Skin epidermis (tissue), 12 donors: Measurements from ENCODE around the gene ARPC1A.

Source experiments
- H3K27ac ChIP-seq, 21 experiments: fragments of 200-600 bp; sonication (generic) in 11 of 21; one replicate each; pipeline ENCODE4 v1.5.0; 2020; ENCODE audit warnings: mild to moderate bottlenecking in 3 of 21, inconsistent platforms in 2 of 21, moderate library complexity in 2 of 21
- H3K4me3 ChIP-seq, 7 experiments: fragments of 200-600 bp; sonication (generic) in 2 of 7; one replicate each; pipeline ENCODE4 v1.5.0; 2020; ENCODE audit warnings: inconsistent platforms in 2 of 7, mild to moderate bottlenecking in 2 of 7, moderate library complexity in 1 of 7

The ARPC1A gene

GRCh38 chr7:99365318-99366141, 39.8 kb downstream of the ARPC1A start:
- H3K4me3 ChIP-seq: no peak overlapping the region
- peak overlapping the region in 1 of 21 experiments; percentile 18 for H3K27ac ChIP-seq

- Histone ChIP-seq H3K4me3 (no peak overlapping the region), H3K27ac (peak overlapping the region in 3 of 21 experiments; percentile 5 to 56 (median 30))
Measured at GRCh38 chr7:99366646-99367045, 40.9 kb downstream of the ARPC1A start.

GRCh38 chr7:99368750-99369389, 43.2 kb downstream of the ARPC1A start:
- H3K27ac ChIP-seq: no peak overlapping the region
- H3K4me3 ChIP-seq: no peak overlapping the region

GRCh38 chr7:99369767-99370391, 44.2 kb downstream of the ARPC1A start:
- peak overlapping the region in 3 of 21 experiments; percentile 2 to 14 (median 10) for H3K27ac ChIP-seq
- no peak overlapping the region for H3K4me3 ChIP-seq

- Histone ChIP-seq H3K4me3 (no peak overlapping the region), H3K27ac (no peak overlapping the region)
Measured at GRCh38 chr7:99371376-99371920, 45.8 kb downstream of the ARPC1A start.

GRCh38 chr7:99372275-99373090, 46.8 kb downstream of the ARPC1A start:
- peak overlapping the region in 2 of 21 experiments; percentile 27 to 28 for H3K27ac ChIP-seq
- no peak overlapping the region for H3K4me3 ChIP-seq

- Histone ChIP-seq H3K27ac (peak overlapping the region in 18 of 21 experiments; percentile 83 to 99 (median 96)), H3K4me3 (peak overlapping the region; percentile 63 to 96 (median 91))
Measured at GRCh38 chr7:99373091-99374066, 47.7 kb downstream of the ARPC1A start.

- peak within 1 kb of the TSS; percentile 71 to 99 (median 96) for H3K27ac ChIP-seq
- peak within 1 kb of the TSS; percentile 63 to 96 (median 91) for H3K4me3 ChIP-seq
Measured at GRCh38 chr7:99374111-99375064, 48.7 kb downstream of the ARPC1A start, which contains the start of gene ARPC1B. ARPC1B (plus strand) TSS chr7:99374730; CDS start chr7:99385715, 10,985 bp downstream.

GRCh38 chr7:99375070-99375807, 49.5 kb downstream of the ARPC1A start:
- Histone ChIP-seq H3K27ac (peak overlapping the region; percentile 71 to 99 (median 96)), H3K4me3 (peak overlapping the region; percentile 63 to 96 (median 91))

- Histone ChIP-seq H3K4me3 (peak overlapping the region in 4 of 7 experiments; percentile 10 to 27 (median 16)), H3K27ac (peak overlapping the region; percentile 39 to 97 (median 89))
Measured at GRCh38 chr7:99379043-99379577, 53.4 kb downstream of the ARPC1A start.

GRCh38 chr7:99379693-99380031, 54.0 kb downstream of the ARPC1A start:
- peak overlapping the region; percentile 39 to 97 (median 89) for H3K27ac ChIP-seq
- peak overlapping the region in 6 of 7 experiments; percentile 1 to 27 (median 12) for H3K4me3 ChIP-seq

GRCh38 chr7:99380032-99380822, 54.5 kb downstream of the ARPC1A start:
- Histone ChIP-seq H3K4me3 (peak overlapping the region in 6 of 7 experiments; percentile 1 to 27 (median 15)), H3K27ac (peak overlapping the region; percentile 39 to 97 (median 89))

- peak overlapping the region; percentile 37 to 97 (median 89) for H3K27ac ChIP-seq
- peak overlapping the region in 4 of 7 experiments; percentile 10 to 27 (median 14) for H3K4me3 ChIP-seq
Measured at GRCh38 chr7:99380823-99381663, 55.3 kb downstream of the ARPC1A start.

GRCh38 chr7:99381664-99382075, 56.0 kb downstream of the ARPC1A start:
- H3K27ac ChIP-seq: peak overlapping the region in 16 of 21 experiments; percentile 18 to 97 (median 88)
- H3K4me3 ChIP-seq: no peak overlapping the region
